ENCODE results near the gene FITM1. TPM values are rescaled to one million over a fixed set of nuclear protein-coding genes. Genes with fewer than 3 reads are reported as not detected.

The FITM1 gene
- polyA plus RNA-seq, 1 of the 3 experiments (the other 2 are of a cell fraction) = 0.12 TPM

- Histone ChIP-seq H3K36me3 (replicated peaks in 1 of 2; ENCODE audit: control insufficient read depth in 1 of 2, insufficient read depth in 2 of 2, low read length in 1 of 2) (peaks cover 3 to 12% of the 10 kb centered on the region in 2 experiments), H3K27me3 (ENCODE audit: insufficient read depth) (no peaks in the 10 kb centered on the region), H3F3A (replicated peaks; ENCODE audit: insufficient read depth) (peaks cover 3% of the 10 kb centered on the region), H3K79me2 (ENCODE audit: insufficient read depth) (peaks cover 16% of the 10 kb centered on the region), H3K9ac (no peak overlapping the region), H3K4me1 (ENCODE audit: control insufficient read depth in 1 of 2, insufficient read depth in 2 of 2, low read depth in 1 of 2, low read length in 1 of 2) (peaks cover 12 to 16% of the 10 kb centered on the region in 2 experiments; a peak in 2 of 4 replicates), H2AFZ (ENCODE audit: low read depth) (no peak overlapping the region), H3K4me2 (no peak overlapping the region), H4K20me1 (ENCODE audit: insufficient read depth) (no peaks in the 10 kb centered on the region), H3K4me3 (ENCODE audit: low read depth in 2 of 2, low read length in 1 of 2) (no peak overlapping the region), H3K9me3 (no peaks in the 10 kb centered on the region), H3K27ac (ENCODE audit: low read depth in 2 of 2, low read length in 1 of 2) (no peak overlapping the region; a peak in 1 of 4 replicates), H3K9me2 (no peaks in the 10 kb centered on the region)
- ChIA-PET CTCF (interaction anchor here (13.8 to 25.4 kb wide), 2 partner anchors 10 to 31 kb away, joined by 219 to 1159 read pairs; partner anchors contain the start of genes CARMIL3 and CPNE6), POLR2A (interaction anchor here (1.7 kb wide), 1 partner anchor 10 kb away, joined by 5 read pairs; no protein-coding TSS in a partner anchor)
- 96% methylated on average over 5 of the region's 8 CpGs for WGBS (ENCODE audit: low lambda C conversion rate)
- TF ChIP-seq GATA2 (CRISPR knock-in tag; IDR thresholded peaks at IDR 0.05) (no peak), FOSL2 (IDR thresholded peaks at IDR 0.05; ENCODE audit: borderline replicate concordance, low read depth) (no peak)
- DNase-seq = no peak
Measured at GRCh38 chr14:24096545-24097181, 33.8 kb upstream of the FITM1 start.

- Histone ChIP-seq H3K4me1 (ENCODE audit: control insufficient read depth in 1 of 2, insufficient read depth in 2 of 2, low read depth in 1 of 2, low read length in 1 of 2) (peaks cover 12 to 16% of the 10 kb centered on the region in 2 experiments; a peak in 2 of 4 replicates), H3K9me3 (no peaks in the 10 kb centered on the region), H3K4me3 (ENCODE audit: low read depth in 2 of 2, low read length in 1 of 2) (no peak overlapping the region), H3K4me2 (no peak overlapping the region), H4K20me1 (ENCODE audit: insufficient read depth) (no peaks in the 10 kb centered on the region), H3K9ac (no peak overlapping the region), H3F3A (replicated peaks; ENCODE audit: insufficient read depth) (peaks cover 3% of the 10 kb centered on the region), H3K27ac (ENCODE audit: low read depth in 2 of 2, low read length in 1 of 2) (no peak overlapping the region), H2AFZ (ENCODE audit: low read depth) (no peak overlapping the region), H3K79me2 (ENCODE audit: insufficient read depth) (peaks cover 16% of the 10 kb centered on the region), H3K9me2 (no peaks in the 10 kb centered on the region), H3K36me3 (replicated peaks in 1 of 2; ENCODE audit: control insufficient read depth in 1 of 2, insufficient read depth in 2 of 2, low read length in 1 of 2) (peaks cover 3 to 19% of the 10 kb centered on the region in 2 experiments), H3K27me3 (ENCODE audit: insufficient read depth) (no peaks in the 10 kb centered on the region)
- DNase-seq = no peak
- ChIA-PET POLR2A (interaction anchor here (1.3 kb wide), 1 partner anchor 16 kb away, joined by 3 read pairs; the partner anchor contains the start of genes DCAF11 and NRL), CTCF (interaction anchor here (13.8 to 25.4 kb wide), 2 partner anchors 8 to 33 kb away, joined by 219 to 1159 read pairs; partner anchors contain the start of genes CARMIL3 and CPNE6)
- WGBS (ENCODE audit: low lambda C conversion rate) = 98% methylated on average over 8 of the region's 16 CpGs
- no peak for TF ChIP-seq MEF2A (IDR thresholded peaks at IDR 0.05; ENCODE audit: borderline replicate concordance, low read depth)
- no peak for TF ChIP-seq TEAD4 (IDR thresholded peaks at IDR 0.05; ENCODE audit: borderline replicate concordance, insufficient read depth)
- no peak for TF ChIP-seq RAD21 (IDR thresholded peaks at IDR 0.05; ENCODE audit: low read length)
- no peak for TF ChIP-seq GATA2 (CRISPR knock-in tag; IDR thresholded peaks at IDR 0.05)
- TF ChIP-seq YY1 (IDR thresholded peaks at IDR 0.05; ENCODE audit: low read depth) = no peak
- no peak for TF ChIP-seq IRF3 (IDR thresholded peaks at IDR 0.05; ENCODE audit: low read depth, low read length)
- no peak for TF ChIP-seq SIN3A (IDR thresholded peaks at IDR 0.05; ENCODE audit: borderline replicate concordance, low read depth, low read length)
- no peak for TF ChIP-seq RXRA (IDR thresholded peaks at IDR 0.05; ENCODE audit: borderline replicate concordance, low read depth)
Measured at GRCh38 chr14:24098229-24098926, 32.1 kb upstream of the FITM1 start.

All from SK-N-SH (cell line).